IMR-90 (cell line): ENCODE results near the gene PLAGL1. TPM values are rescaled to one million over a fixed set of nuclear protein-coding genes. Genes with fewer than 3 reads are reported as not detected.

Experiments used
- ATAC-seq: fragments of 200-7000 bp; cut with Tn5 transposase; 2 replicates; pipeline ENCODE4 v1.9.1; 2020; ENCODE audit warnings: low read depth, mild to moderate bottlenecking, moderate library complexity
- BruUV-seq: library from RNA; stranded (reverse); fragments of 400-500 nt; replicated peaks from 2 replicates; lab custom pipeline; 2021; lab: Mats Ljungman, UMichigan
- CTCF ChIA-PET: fragments of 300-600 bp; formaldehyde crosslinking; extraction: SDS; loops from one replicate; lab custom pipeline; 2021; ENCODE audit warnings: antibody characterized with exemption; lab: Yijun Ruan, JAX
- POLR2A ChIA-PET: fragments of 300-600 bp; sonication (Branson Sonifier 250); formaldehyde crosslinking; loops from one replicate; lab custom pipeline; 2022; ENCODE audit warnings: antibody characterized with exemption; ENCODE audit not compliant: unreplicated experiment; lab: Charles Lee
- DNase-seq: peaks from one replicate; pipeline ENCODE4 v3.0.0; 2013
- H2AFZ ChIP-seq: replicated peaks from 2 replicates; pipeline ENCODE3; 2013; ENCODE audit warnings: low read length, mild to moderate bottlenecking; ENCODE audit not compliant: poor library complexity
- H2AK5ac ChIP-seq: 2 replicates; pipeline ENCODE4 v1.6.1; 2013; ENCODE audit warnings: low read depth, low read length, inconsistent platforms
- H2AK9ac ChIP-seq: replicated peaks from 2 replicates; pipeline ENCODE3; 2013; ENCODE audit warnings: mild to moderate bottlenecking, low read depth, low read length, moderate library complexity; ENCODE audit not compliant: poor library complexity
- H2BK120ac ChIP-seq: 2 replicates; pipeline ENCODE4 v1.6.1; 2013; ENCODE audit warnings: low read depth, low read length, inconsistent platforms
- H2BK15ac ChIP-seq: 3 replicates; pipeline ENCODE4 v1.6.1; 2013; ENCODE audit warnings: low read depth, low read length, inconsistent platforms
- H2BK20ac ChIP-seq: 2 replicates; pipeline ENCODE4 v1.6.1; 2013; ENCODE audit warnings: low read depth, mild to moderate bottlenecking, inconsistent platforms, low read length, moderate library complexity
- H2BK5ac ChIP-seq: 2 replicates; pipeline ENCODE4 v1.6.1; 2013; ENCODE audit warnings: mild to moderate bottlenecking, low read depth, low read length, inconsistent platforms; ENCODE audit not compliant: poor library complexity, severe bottlenecking
- H3K14ac ChIP-seq: replicated peaks from 2 replicates; pipeline ENCODE4 v1.6.1; 2013; ENCODE audit warnings: low read depth, low read length, inconsistent platforms
- H3K18ac ChIP-seq: 2 replicates; pipeline ENCODE4 v1.6.1; 2013; ENCODE audit warnings: low read depth, low read length, control low read depth
- H3K23ac ChIP-seq: 2 replicates; pipeline ENCODE4 v1.6.1; 2013; ENCODE audit warnings: low read depth, low read length, inconsistent platforms
- H3K27ac ChIP-seq: 2 replicates; pipeline ENCODE4 v1.5.1; 2013; ENCODE audit warnings: mild to moderate bottlenecking, control low read depth, low read length; ENCODE audit not compliant: insufficient read depth
- H3K27me3 ChIP-seq: 2 replicates; pipeline ENCODE4 v1.6.1; 2013; ENCODE audit warnings: low read length; ENCODE audit not compliant: control insufficient read depth, insufficient read depth
- H3K36me3 ChIP-seq: 2 replicates; pipeline ENCODE4 v1.6.1; 2013; ENCODE audit warnings: low read length, mixed read lengths; ENCODE audit not compliant: control insufficient read depth, insufficient read depth
- H3K4ac ChIP-seq: 2 replicates; pipeline ENCODE4 v1.6.1; 2013; ENCODE audit warnings: low read depth, low read length, inconsistent platforms
- H3K4me1 ChIP-seq: 2 replicates; pipeline ENCODE4 v1.6.1; 2013; ENCODE audit warnings: low read length, mixed read lengths; ENCODE audit not compliant: control insufficient read depth, insufficient read depth
- H3K4me2 ChIP-seq: 2 replicates; pipeline ENCODE4 v1.6.1; 2013; ENCODE audit warnings: low read depth, mild to moderate bottlenecking, control low read depth, low read length, moderate library complexity
- H3K4me3 ChIP-seq: 2 replicates; pipeline ENCODE4 v1.5.1; 2013; ENCODE audit warnings: low read depth, mild to moderate bottlenecking, control low read depth, low read length, moderate library complexity; ENCODE audit not compliant: insufficient read depth
- H3K56ac ChIP-seq: 2 replicates; pipeline ENCODE4 v1.6.1; 2013; ENCODE audit warnings: low read length, inconsistent platforms; ENCODE audit not compliant: insufficient read depth; ENCODE audit errors: extremely low read depth
- H3K79me1 ChIP-seq, 2 experiments: 2 replicates each; pipeline ENCODE4 v1.6.1; 2013; ENCODE audit warnings: low read length in 2 of 2, inconsistent platforms in 1 of 2, low read depth in 1 of 2
- H3K9ac ChIP-seq: 2 replicates; pipeline ENCODE4 v1.6.1; 2013; ENCODE audit warnings: low read depth, low read length, control low read depth
- H3K9me1 ChIP-seq: 2 replicates; pipeline ENCODE4 v1.6.1; 2013; ENCODE audit warnings: low read length, inconsistent platforms; ENCODE audit not compliant: insufficient read depth
- H3K9me3 ChIP-seq: 2 replicates; pipeline ENCODE4 v1.6.1; 2013; ENCODE audit warnings: low read length; ENCODE audit not compliant: control insufficient read depth, insufficient read depth
- H4K20me1 ChIP-seq: 2 replicates; pipeline ENCODE4 v1.6.1; 2013; ENCODE audit warnings: low read length, inconsistent platforms; ENCODE audit not compliant: insufficient read depth
- H4K5ac ChIP-seq: 2 replicates; pipeline ENCODE4 v1.6.1; 2013; ENCODE audit warnings: mild to moderate bottlenecking, low read depth, low read length, control low read depth
- H4K8ac ChIP-seq, 2 experiments: 2 replicates each; pipeline ENCODE4 v1.6.1; 2013; ENCODE audit warnings: low read depth in 2 of 2, low read length in 2 of 2, control low read depth in 1 of 2, inconsistent platforms in 1 of 2
- H4K91ac ChIP-seq: 2 replicates; pipeline ENCODE4 v1.6.1; 2013; ENCODE audit warnings: low read depth, low read length, inconsistent platforms; ENCODE audit not compliant: insufficient read depth
- BHLHE40 ChIP-seq: fragments of 150-350 bp; IDR thresholded peaks from 2 replicates; pipeline ENCODE4 v1.6.1; 2016; ENCODE audit warnings: mild to moderate bottlenecking, low read depth, low read length
- CEBPB ChIP-seq: IDR thresholded peaks from 2 replicates; pipeline ENCODE4 v1.6.1; 2012; ENCODE audit warnings: low read depth, low read length, improper control_type of control experiment
- CHD1 ChIP-seq: IDR thresholded peaks from 2 replicates; pipeline ENCODE4 v1.6.1; 2012; ENCODE audit warnings: low read depth, low read length, improper control_type of control experiment
- FOS ChIP-seq: fragments of 150-350 bp; IDR thresholded peaks from 2 replicates; pipeline ENCODE4 v1.6.1; 2016; ENCODE audit warnings: low read depth, low read length
- MAFK ChIP-seq: IDR thresholded peaks from 2 replicates; pipeline ENCODE4 v1.6.1; 2012; ENCODE audit warnings: low read depth, low read length, improper control_type of control experiment
- MXI1 ChIP-seq: IDR thresholded peaks from 2 replicates; pipeline ENCODE4 v1.6.1; 2012; ENCODE audit warnings: low read depth, mild to moderate bottlenecking, low read length, moderate library complexity, borderline replicate concordance
- POLR2A ChIP-seq: IDR thresholded peaks from 2 replicates; pipeline ENCODE4 v1.6.1; 2012; ENCODE audit warnings: mild to moderate bottlenecking, low read depth, low read length
- RAD21 ChIP-seq: IDR thresholded peaks from 2 replicates; pipeline ENCODE4 v1.6.1; 2012; ENCODE audit warnings: low read length, improper control_type of control experiment
- RCOR1 ChIP-seq: IDR thresholded peaks from 2 replicates; pipeline ENCODE4 v1.6.1; 2012; ENCODE audit warnings: mild to moderate bottlenecking, low read length, improper control_type of control experiment; ENCODE audit not compliant: insufficient replicate concordance
- RFX5 ChIP-seq: IDR thresholded peaks from 2 replicates; pipeline ENCODE4 v1.8.0; 2012; ENCODE audit warnings: low read depth, mild to moderate bottlenecking, low read length, moderate library complexity
- SMC3 ChIP-seq: fragments of 150-350 bp; IDR thresholded peaks from 2 replicates; pipeline ENCODE4 v1.6.1; 2016; ENCODE audit warnings: low read depth, mild to moderate bottlenecking, antibody characterized with exemption, low read length, moderate library complexity
- WGBS, 2 experiments: methylation state at CpG; one replicate each; pipeline versions ENCODE4 v1.1.5 to v1.1.7; 2013; ENCODE audit warnings: missing lambda C conversion rate in 2 of 2; ENCODE audit not compliant: insufficient read length in 1 of 2; ENCODE audit errors: extremely low coverage in 2 of 2; 5-methylcytosine and 5-hydroxymethylcytosine counted together
- dilution Hi-C: fragments of 300-500 bp; cut with HindIII; formaldehyde crosslinking; loops from one replicate; pipeline ENCODE4 v1.14.3; 2018; ENCODE audit warnings: low sequenced_read_pairs; ENCODE audit not compliant: unreplicated experiment
- in situ Hi-C: fragments of 300-500 bp; cut with MboI; formaldehyde crosslinking; loops from 3 replicates; pipeline ENCODE4 v1.14.3; 2019; ENCODE audit warnings: low sequenced_read_pairs, inconsistent platforms, mixed read lengths
- intact Hi-C: fragments of 100-400 bp; cut with micrococcal nuclease; formaldehyde crosslinking; loops from 2 replicates; pipeline ENCODE4 v1.10.0; 2022
- polyA plus RNA-seq, 3 experiments: library from polyadenylated mRNA; depleted of rRNA; stranded (reverse); fragments of >200 nt; gene quantifications; 2 replicates each; pipeline ENCODE4 v1.2.3, GENCODE V29; 2012; ENCODE audit warnings: low replicate concordance in 1 of 3
- total RNA-seq: library from RNA; depleted of rRNA; stranded (reverse); fragments of >200 nt; gene quantifications from 2 replicates; pipeline ENCODE4 v1.2.3, GENCODE V29; 2012
- TF ChIP-seq, protein P1 (sequence below): fragments of 150-350 bp; IDR thresholded peaks from 2 replicates; pipeline ENCODE4 v1.6.1; 2017; ENCODE audit warnings: mild to moderate bottlenecking, antibody characterized with exemption, low read length, low read depth
- TF ChIP-seq, protein P2 (sequence below): conservative IDR thresholded peaks from 2 replicates; pipeline ENCODE4 v1.5.1; 2012; ENCODE audit warnings: mild to moderate bottlenecking, low read depth, low read length, improper control_type of control experiment

Gene PLAGL1
- total and polyA plus RNA-seq, 2 of the 4 experiments (the other 2 are of a cell fraction), result 23.3 to 73.8 TPM

GRCh38 chr6:143928853-143929252 lies 79.2 kb downstream of the PLAGL1 start:
- ATAC-seq (no peak), DNase-seq (no peak)
- no peak overlapping the region for H3K27ac ChIP-seq
- H4K20me1 ChIP-seq, result no peaks in the 10 kb centered on the region
- ChIA-PET POLR2A (no interaction called here), CTCF (no interaction called here)
- no peak overlapping the region for H2BK20ac ChIP-seq
- H3K18ac ChIP-seq, result no peak overlapping the region
- no peak overlapping the region for H4K5ac ChIP-seq
- no peaks in the 10 kb centered on the region for H3K9me1 ChIP-seq
- no peak overlapping the region for H3K9ac ChIP-seq
- intact Hi-C loops (no loop called here), dilution Hi-C loops (no loop called here), in situ Hi-C loops (no loop called here)
- TF ChIP-seq RCOR1 (no peak), SMC3 (no peak), FOS (no peak), RAD21 (no peak), CEBPB (no peak), POLR2A (no peak), MXI1 (no peak), RFX5 (no peak), BHLHE40 (no peak), MAFK (no peak), CHD1 (no peak)
- TF ChIP-seq, protein P1, sequence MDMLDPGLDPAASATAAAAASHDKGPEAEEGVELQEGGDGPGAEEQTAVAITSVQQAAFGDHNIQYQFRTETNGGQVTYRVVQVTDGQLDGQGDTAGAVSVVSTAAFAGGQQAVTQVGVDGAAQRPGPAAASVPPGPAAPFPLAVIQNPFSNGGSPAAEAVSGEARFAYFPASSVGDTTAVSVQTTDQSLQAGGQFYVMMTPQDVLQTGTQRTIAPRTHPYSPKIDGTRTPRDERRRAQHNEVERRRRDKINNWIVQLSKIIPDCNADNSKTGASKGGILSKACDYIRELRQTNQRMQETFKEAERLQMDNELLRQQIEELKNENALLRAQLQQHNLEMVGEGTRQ, result no peak
- TF ChIP-seq, protein P2, sequence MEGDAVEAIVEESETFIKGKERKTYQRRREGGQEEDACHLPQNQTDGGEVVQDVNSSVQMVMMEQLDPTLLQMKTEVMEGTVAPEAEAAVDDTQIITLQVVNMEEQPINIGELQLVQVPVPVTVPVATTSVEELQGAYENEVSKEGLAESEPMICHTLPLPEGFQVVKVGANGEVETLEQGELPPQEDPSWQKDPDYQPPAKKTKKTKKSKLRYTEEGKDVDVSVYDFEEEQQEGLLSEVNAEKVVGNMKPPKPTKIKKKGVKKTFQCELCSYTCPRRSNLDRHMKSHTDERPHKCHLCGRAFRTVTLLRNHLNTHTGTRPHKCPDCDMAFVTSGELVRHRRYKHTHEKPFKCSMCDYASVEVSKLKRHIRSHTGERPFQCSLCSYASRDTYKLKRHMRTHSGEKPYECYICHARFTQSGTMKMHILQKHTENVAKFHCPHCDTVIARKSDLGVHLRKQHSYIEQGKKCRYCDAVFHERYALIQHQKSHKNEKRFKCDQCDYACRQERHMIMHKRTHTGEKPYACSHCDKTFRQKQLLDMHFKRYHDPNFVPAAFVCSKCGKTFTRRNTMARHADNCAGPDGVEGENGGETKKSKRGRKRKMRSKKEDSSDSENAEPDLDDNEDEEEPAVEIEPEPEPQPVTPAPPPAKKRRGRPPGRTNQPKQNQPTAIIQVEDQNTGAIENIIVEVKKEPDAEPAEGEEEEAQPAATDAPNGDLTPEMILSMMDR, result no peak
- no peak overlapping the region for H2BK5ac ChIP-seq
- no peak overlapping the region for H2AFZ ChIP-seq
- no peak overlapping the region for H3K4ac ChIP-seq
- H3K27me3 ChIP-seq, result no peaks in the 10 kb centered on the region
- H2BK120ac ChIP-seq, result no peak overlapping the region
- no peak overlapping the region for H2AK5ac ChIP-seq
- no peak overlapping the region for H3K56ac ChIP-seq
- no peak overlapping the region for H3K4me2 ChIP-seq
- H3K36me3 ChIP-seq, result no peaks in the 10 kb centered on the region
- no CpG with 5 or more reads among the region's 1 CpG for WGBS, 2 experiments
- no peak overlapping the region for H2AK9ac ChIP-seq
- BruUV-seq, result no TSS peak
- H3K4me1 ChIP-seq, result no peaks in the 10 kb centered on the region
- H3K4me3 ChIP-seq, result no peak overlapping the region
- H4K8ac ChIP-seq, result no peak overlapping the region
- H4K91ac ChIP-seq, result no peak overlapping the region
- no peaks in the 10 kb centered on the region for H3K9me3 ChIP-seq
- no peaks in the 10 kb centered on the region for H3K79me1 ChIP-seq
- no peak overlapping the region for H3K23ac ChIP-seq
- no peak overlapping the region for H2BK15ac ChIP-seq
- no peak overlapping the region for H3K14ac ChIP-seq
